ENCODE results near the gene LRRFIP1. TPM values are rescaled to one million over a fixed set of nuclear protein-coding genes. Genes with fewer than 3 reads are reported as not detected.

Gene LRRFIP1
- total and polyA plus RNA-seq, 2 of the 13 experiments (the other 11 are each of a cell fraction or from before 2014, with no cell fraction given), result 15.9 to 40.5 TPM

DNA sequence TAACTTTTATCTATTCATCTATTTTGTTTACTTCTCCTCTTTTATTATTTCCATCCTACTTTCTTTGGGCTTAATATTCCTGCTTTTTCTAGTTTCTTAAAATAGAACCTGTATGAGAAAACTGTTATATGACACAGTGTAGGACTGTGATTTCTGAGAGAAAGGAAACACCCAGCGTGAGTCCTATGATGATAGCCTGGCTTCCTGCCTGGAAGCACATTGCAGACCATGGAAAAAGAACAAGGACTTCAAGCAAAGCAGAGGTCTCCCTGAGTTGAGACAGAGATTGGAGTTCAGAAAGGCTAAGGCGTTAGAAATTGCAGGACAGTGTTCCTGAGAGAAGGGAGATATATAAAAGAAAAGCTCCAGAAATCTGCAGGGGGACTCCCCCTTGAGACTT is 178.9 kb downstream of the LRRFIP1 start:
- intact Hi-C loops (cut with micrococcal nuclease; ENCODE audit: unreplicated experiment), result no loop called here
- FAIRE-seq, result no peak
- no TSS peak for BruUV-seq (replicated peaks)

More for the DNA sequence above, 178.9 kb downstream of the LRRFIP1 start:
- Histone ChIP-seq H3K4me2 (ENCODE audit: low read depth, low read length) (no peak overlapping the region), H3K4me3 (replicated peaks in 1 of 3; ENCODE audit: insufficient read depth in 1 of 3, low read depth in 2 of 3, low read length in 3 of 3) (no peak overlapping the region), H3K4me1 (ENCODE audit: insufficient read depth, low read length) (no peaks in the 10 kb centered on the region), H3K79me2 (ENCODE audit: insufficient read depth, low read length) (no peaks in the 10 kb centered on the region), H3K27ac (ENCODE audit: extremely low read length, insufficient read depth, low read length) (no peak overlapping the region), H4K20me1 (ENCODE audit: insufficient read depth, low read length) (no peaks in the 10 kb centered on the region), H3K36me3 (replicated peaks in 1 of 2; ENCODE audit: control insufficient read depth in 1 of 2, insufficient read depth in 2 of 2, low read length in 2 of 2) (no peaks in the 10 kb centered on the region), H2AFZ (ENCODE audit: low read length) (no peak overlapping the region), H3K9me3 (ENCODE audit: low read length) (no peaks in the 10 kb centered on the region), H3K27me3 (ENCODE audit: control insufficient read depth in 1 of 2, insufficient read depth in 2 of 2, low read length in 2 of 2) (peaks cover 0 to 13% of the 10 kb centered on the region in 2 experiments; a peak in 3 of 5 replicates), H3K9ac (ENCODE audit: insufficient read depth, low read depth, low read length) (no peak overlapping the region)
- in situ Hi-C loops (cut with HindIII; ENCODE audit: extremely low pct_ligation_motif_present, low pct_unique_long_range_greater_than_20kb), result no loop called here
- POLR2A ChIA-PET, result no interaction called here
- WGBS (ENCODE audit: low lambda C conversion rate), result 1% methylated on average over 2 of the region's 2 CpGs
- TF ChIP-seq CBX1 (IDR thresholded peaks at IDR 0.05; ENCODE audit: low read depth) (no peak), ZBTB14 (CRISPR knock-in tag; IDR thresholded peaks at IDR 0.05) (no peak), ZC3H13 (CRISPR knock-in tag; IDR thresholded peaks at IDR 0.05) (no peak), ZNF205 (CRISPR knock-in tag; IDR thresholded peaks at IDR 0.05) (no peak), ZNF891 (CRISPR knock-in tag; IDR thresholded peaks at IDR 0.05) (no peak), ZNF879 (CRISPR knock-in tag; IDR thresholded peaks at IDR 0.05) (no peak), ZNF670 (CRISPR knock-in tag; IDR thresholded peaks at IDR 0.05; ENCODE audit: borderline replicate concordance) (no peak), MBNL3 (CRISPR knock-in tag; conservative IDR thresholded peaks at IDR 0.05) (no peak), DMAP1 (CRISPR knock-in tag; IDR thresholded peaks at IDR 0.05) (no peak), KLF12 (CRISPR knock-in tag; IDR thresholded peaks at IDR 0.05; ENCODE audit: borderline replicate concordance) (no peak), ZIK1 (CRISPR knock-in tag; IDR thresholded peaks at IDR 0.05; ENCODE audit: borderline replicate concordance, low read depth) (no peak), MEF2D (CRISPR knock-in tag; IDR thresholded peaks at IDR 0.05) (no peak), ATF1 (CRISPR knock-in tag; IDR thresholded peaks at IDR 0.05) (no peak)
- TF ChIP-seq, protein P1, sequence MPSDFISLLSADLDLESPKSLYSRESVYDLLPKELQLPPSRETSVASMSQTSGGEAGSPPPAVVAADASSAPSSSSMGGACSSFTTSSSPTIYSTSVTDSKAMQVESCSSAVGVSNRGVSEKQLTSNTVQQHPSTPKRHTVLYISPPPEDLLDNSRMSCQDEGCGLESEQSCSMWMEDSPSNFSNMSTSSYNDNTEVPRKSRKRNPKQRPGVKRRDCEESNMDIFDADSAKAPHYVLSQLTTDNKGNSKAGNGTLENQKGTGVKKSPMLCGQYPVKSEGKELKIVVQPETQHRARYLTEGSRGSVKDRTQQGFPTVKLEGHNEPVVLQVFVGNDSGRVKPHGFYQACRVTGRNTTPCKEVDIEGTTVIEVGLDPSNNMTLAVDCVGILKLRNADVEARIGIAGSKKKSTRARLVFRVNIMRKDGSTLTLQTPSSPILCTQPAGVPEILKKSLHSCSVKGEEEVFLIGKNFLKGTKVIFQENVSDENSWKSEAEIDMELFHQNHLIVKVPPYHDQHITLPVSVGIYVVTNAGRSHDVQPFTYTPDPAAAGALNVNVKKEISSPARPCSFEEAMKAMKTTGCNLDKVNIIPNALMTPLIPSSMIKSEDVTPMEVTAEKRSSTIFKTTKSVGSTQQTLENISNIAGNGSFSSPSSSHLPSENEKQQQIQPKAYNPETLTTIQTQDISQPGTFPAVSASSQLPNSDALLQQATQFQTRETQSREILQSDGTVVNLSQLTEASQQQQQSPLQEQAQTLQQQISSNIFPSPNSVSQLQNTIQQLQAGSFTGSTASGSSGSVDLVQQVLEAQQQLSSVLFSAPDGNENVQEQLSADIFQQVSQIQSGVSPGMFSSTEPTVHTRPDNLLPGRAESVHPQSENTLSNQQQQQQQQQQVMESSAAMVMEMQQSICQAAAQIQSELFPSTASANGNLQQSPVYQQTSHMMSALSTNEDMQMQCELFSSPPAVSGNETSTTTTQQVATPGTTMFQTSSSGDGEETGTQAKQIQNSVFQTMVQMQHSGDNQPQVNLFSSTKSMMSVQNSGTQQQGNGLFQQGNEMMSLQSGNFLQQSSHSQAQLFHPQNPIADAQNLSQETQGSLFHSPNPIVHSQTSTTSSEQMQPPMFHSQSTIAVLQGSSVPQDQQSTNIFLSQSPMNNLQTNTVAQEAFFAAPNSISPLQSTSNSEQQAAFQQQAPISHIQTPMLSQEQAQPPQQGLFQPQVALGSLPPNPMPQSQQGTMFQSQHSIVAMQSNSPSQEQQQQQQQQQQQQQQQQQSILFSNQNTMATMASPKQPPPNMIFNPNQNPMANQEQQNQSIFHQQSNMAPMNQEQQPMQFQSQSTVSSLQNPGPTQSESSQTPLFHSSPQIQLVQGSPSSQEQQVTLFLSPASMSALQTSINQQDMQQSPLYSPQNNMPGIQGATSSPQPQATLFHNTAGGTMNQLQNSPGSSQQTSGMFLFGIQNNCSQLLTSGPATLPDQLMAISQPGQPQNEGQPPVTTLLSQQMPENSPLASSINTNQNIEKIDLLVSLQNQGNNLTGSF (CRISPR knock-in tag; IDR thresholded peaks at IDR 0.05), result no peak
- TF ChIP-seq, protein P2, sequence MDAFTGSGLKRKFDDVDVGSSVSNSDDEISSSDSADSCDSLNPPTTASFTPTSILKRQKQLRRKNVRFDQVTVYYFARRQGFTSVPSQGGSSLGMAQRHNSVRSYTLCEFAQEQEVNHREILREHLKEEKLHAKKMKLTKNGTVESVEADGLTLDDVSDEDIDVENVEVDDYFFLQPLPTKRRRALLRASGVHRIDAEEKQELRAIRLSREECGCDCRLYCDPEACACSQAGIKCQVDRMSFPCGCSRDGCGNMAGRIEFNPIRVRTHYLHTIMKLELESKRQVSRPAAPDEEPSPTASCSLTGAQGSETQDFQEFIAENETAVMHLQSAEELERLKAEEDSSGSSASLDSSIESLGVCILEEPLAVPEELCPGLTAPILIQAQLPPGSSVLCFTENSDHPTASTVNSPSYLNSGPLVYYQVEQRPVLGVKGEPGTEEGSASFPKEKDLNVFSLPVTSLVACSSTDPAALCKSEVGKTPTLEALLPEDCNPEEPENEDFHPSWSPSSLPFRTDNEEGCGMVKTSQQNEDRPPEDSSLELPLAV (CRISPR knock-in tag; conservative IDR thresholded peaks at IDR 0.05; ENCODE audit: low read depth), result no peak
- TF ChIP-seq, protein P3, sequence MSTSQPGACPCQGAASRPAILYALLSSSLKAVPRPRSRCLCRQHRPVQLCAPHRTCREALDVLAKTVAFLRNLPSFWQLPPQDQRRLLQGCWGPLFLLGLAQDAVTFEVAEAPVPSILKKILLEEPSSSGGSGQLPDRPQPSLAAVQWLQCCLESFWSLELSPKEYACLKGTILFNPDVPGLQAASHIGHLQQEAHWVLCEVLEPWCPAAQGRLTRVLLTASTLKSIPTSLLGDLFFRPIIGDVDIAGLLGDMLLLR (CRISPR knock-in tag; IDR thresholded peaks at IDR 0.05), result no peak
- CTCF ChIA-PET (ENCODE audit: low intra/inter-chr PET ratio, low total read pairs), result no interaction called here
- DNase-seq (ENCODE audit: low spot score) (no peak), ATAC-seq (no peak)

All from HepG2 (cell line).